Right ventricle myocardium superior (tissue), 1 donor: ENCODE data around the gene HK3. TPM values are rescaled to one million over a fixed set of nuclear protein-coding genes. Genes with fewer than 3 reads are reported as not detected.

ENCODE experiments used
- ATAC-seq: fragments of 200-7000 bp; cut with Tn5 transposase; one replicate; pipeline ENCODE4 v1.9.1; 2020; ENCODE audit warnings: mild to moderate bottlenecking; ENCODE audit not compliant: poor library complexity
- DNase-seq: peaks from one replicate; pipeline ENCODE4 v3.0.0-alpha.2; 2020
- intact Hi-C: fragments of 100-400 bp; cut with DNase I; formaldehyde crosslinking; loops from one replicate; pipeline ENCODE4 v1.11.2; 2022
- total RNA-seq: library from RNA; stranded (reverse); fragmentation: NEBNext Ultra II Directional; extraction: Animal tissue kit (Norgen Biotek cat#: 25700); gene quantifications from one replicate; pipeline ENCODE4 v1.2.1, GENCODE V29; 2021
- donor health status: DM: no; HTN: yes; CAD: no; lungs with severe emphysema.

The HK3 gene
- total RNA-seq, 1 donor from 2014 or later: 7.2 TPM

DNA sequence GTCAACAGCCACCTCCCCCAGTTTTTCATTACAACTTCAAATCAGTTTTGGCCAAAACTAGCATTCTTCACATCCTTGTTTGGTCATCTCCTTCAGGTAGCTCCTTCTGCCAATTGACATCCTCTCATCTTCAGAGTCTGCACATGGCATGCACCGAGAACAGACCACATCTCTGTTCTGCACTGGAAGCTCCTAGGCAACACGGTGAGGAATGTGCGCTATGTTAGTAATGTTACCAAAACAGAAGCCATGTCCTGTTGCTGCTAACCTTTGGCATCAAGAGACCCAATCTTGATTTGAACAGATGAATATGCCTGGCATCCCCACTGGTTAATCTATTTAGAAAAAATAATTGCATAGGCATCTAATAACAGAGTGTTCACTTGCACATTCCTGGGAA lies 5.1 kb upstream of the HK3 start:
- intact Hi-C loops: no loop called here
- DNase-seq: no peak
- ATAC-seq: no peak

DNA sequence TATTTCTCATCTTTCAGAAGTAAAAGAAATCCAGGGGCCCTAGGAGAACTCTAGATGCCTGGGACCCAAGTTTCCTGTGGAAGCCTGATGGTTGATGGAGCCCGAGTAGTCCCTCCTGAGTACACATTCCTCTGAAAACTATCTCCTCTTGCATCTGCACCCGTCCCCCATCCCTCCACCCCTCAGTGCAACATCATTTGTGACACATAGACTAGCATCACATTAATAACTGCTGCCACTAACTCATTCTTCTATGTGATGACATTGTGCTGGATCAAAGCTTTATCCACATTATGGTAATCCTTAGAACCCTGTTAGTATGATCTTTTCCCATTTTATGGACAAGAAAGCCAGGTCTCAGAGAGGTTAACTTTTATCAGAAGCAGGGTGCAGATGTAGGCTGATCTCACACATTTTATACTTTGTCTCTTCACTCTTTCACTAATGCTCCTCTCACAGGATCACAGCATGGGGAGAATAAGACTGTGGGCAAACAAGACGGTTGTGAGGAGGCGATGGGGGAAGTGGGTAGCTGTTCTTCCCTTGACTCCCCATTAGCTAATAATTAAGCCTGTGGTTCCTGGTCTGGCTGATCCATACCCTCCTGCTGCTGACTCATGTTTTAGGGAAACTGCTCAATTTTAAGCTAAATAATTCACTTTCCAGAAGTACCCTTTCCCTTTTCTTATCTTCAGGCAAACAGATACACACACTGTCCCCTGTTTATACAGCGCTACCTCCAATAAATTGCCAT lies 3.9 kb upstream of the HK3 start:
- intact Hi-C loops: no loop called here
- ATAC-seq (no peak), DNase-seq (no peak)

DNA sequence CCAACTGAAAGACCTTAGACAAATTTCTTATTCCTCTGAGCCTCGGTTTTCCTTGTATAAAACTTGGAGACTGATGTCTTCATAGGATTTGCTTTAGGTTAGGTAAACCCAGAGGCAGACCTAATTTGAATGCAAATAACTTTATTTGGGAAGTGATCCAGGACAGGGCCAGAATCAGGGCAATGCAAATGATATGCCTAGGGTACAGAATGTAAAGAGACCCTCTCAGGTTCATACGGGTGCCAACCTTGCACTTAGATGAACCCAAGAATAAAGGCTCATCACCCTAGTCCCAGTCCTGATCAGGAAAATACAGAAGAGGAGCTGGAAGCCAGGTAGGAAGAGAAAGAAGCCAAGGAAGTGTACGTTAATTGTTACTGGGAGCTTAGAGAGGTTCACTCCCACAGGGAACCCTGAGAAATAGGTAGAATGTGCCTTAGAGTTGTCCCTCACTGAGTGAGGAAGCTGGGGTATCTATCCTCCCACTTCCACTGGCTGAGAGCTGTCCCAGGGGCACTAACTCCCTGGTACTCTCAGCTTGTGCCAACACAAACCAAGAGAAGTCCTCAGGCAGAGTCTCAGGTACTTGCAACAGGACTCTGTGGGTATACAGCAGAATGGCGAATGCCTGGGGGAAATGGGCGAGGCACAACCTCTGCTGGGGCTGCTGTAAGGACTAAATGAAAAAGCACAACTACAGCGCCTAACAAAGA lies 3.1 kb upstream of the HK3 start:
- no peak for ATAC-seq
- DNase-seq: no peak
- intact Hi-C loops: no loop called here

DNA sequence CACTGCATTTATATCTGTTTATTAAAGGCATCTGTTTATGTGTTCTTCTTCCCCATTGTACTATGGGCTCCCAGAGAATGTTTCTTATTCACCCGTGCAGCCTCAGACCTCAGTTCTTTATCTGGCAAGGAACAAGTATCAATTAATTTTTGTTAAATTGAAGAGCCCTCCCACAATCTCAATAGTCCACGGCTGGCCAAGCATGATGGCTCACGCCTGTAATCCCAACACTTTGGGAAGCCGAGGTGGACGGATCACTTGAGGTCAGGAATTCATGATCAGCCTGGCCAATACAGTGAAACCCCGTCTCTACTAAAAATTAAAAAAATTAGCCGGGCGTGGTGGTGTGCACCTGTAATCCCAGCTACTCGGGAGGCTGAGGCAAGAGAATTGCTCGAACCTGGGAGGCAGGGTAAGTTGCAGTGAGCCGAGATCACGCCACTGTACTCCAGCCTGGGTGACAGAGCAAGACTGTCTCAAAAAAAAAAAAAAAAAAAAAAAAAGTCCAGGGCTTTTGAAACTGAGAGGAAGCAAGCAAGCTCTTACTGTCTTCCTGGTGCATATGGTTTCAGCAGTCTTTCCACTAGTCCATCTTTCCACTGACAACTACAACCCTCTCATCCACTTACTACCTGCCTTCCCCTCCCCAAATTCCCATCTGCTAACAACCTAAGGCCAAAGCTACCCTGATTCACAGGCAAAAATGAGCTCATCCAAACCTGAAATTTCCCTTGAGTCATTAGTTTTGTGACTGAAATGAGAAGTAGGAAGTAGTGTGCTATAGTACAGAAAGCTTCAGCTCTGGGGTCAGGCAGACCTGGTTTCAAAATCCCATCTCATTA lies 2.3 kb upstream of the HK3 start:
- intact Hi-C loops: no loop called here
- no peak for DNase-seq
- ATAC-seq: peak; percentile 18

- intact Hi-C loops: no loop called here
- DNase-seq (no peak), ATAC-seq (no peak)
Observed at GRCh38 chr5:176900780-176901204, 1.6 kb upstream of the HK3 start.

DNA sequence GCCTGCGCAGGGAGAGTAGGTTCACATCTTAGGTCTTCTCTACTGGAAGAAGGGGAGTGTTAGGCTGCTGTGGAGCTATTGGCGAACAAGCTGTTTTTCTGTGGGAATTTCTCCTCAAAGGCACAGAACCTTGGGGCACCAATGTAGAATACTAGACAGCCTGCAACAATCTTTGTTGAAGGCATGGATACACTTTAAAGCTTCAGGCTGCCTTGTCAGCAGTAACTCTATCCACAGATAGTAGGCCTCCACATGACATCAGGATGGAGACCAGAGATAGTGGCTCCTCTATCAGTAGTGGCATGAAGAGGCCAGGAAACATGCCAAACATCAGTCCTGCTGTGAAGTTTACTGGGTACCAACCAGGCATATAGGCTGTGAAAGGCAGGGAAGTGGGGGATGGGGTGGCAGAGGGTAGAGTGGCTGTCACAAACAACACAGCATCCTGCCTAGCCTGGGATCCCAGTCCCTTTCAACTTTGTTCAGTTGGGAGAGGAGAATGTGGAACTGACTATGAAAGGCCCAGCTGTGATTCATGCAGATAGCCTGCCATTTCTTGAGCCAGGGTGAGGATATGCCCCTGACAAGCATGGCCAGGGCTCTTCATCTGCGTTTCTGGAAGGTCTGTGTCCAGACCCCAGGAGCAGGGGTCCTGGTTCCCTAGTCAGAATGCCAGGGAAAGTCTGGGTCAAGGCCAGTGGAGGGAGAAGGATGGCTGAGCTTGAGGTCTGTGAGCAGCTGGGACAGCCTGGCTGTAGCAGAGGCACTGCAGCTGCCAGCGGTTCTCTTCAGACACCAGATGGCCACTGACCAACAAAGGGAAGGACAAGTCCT lies 1.0 kb upstream of the HK3 start:
- DNase-seq (no peak), ATAC-seq (peak; percentile 20)
- intact Hi-C loops: no loop called here

DNA sequence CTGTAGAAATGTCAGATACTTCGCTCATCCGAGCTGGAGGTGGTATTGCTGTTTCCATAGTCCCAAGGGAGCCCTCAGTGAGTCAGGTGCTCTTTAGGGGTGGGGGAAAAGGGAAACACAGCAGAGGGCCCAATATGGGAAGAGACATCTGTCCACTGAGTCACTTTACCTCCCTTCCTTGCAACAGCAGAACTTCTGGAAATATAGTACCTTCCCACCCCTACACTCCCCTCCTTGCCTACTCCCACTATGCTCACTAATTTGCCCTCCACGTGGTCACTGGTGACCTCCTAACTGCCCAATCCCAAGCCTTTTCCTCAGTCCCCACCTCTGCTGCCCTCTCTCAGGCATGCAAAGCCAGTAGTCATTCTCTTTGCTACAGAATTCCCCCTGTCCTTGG lies 1.9 kb downstream of the HK3 start:
- ATAC-seq (no peak), DNase-seq (no peak)
- intact Hi-C loops: no loop called here

DNA sequence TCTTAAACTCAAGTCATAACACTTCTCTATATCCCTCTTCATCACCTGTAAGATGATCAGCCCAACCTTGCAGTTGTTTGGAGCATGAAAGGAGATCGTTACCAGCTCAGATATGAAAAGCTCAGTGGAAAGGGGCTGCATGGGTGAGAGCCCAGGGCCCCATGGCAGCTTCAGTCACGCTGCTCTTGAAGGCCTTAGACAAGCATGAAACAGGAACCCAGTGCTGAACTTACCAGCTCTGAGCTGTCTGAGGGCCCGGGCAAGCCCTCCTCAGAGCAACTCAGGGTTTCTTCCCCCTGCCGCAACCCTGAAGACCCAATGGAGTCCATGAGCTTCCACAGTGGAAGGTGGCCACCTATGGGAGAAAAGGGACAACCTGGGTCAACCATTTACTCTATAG lies 3.3 kb downstream of the HK3 start:
- intact Hi-C loops: no loop called here
- DNase-seq (no peak), ATAC-seq (no peak)

GRCh38 chr5:176894298-176894697 lies 4.8 kb downstream of the HK3 start:
- intact Hi-C loops: no loop called here
- ATAC-seq (no peak), DNase-seq (no peak)

DNA sequence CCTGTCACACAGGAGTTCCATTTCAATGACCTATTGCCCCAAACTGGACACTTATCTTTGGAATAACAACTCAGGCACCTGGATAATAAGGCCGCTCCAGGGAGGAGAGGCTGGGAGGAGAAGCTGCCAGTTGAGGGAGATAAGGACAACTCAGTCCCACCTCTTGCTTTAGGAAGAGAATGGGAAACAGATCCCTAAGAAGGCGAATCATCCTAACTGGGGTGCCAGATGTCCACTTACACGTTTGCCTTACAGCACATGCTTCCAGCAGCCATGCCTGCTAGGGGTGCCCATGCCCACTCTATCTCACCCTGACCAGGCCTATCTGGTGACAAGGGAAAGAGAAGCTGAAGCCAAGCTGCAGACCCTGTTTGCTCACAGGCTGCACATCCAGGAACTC lies 6.5 kb downstream of the HK3 start:
- intact Hi-C loops: no loop called here
- DNase-seq: no peak
- no peak for ATAC-seq

- intact Hi-C loops: no loop called here
- DNase-seq (no peak), ATAC-seq (no peak)
Observed at GRCh38 chr5:176891331-176891958, 7.7 kb downstream of the HK3 start.

DNA sequence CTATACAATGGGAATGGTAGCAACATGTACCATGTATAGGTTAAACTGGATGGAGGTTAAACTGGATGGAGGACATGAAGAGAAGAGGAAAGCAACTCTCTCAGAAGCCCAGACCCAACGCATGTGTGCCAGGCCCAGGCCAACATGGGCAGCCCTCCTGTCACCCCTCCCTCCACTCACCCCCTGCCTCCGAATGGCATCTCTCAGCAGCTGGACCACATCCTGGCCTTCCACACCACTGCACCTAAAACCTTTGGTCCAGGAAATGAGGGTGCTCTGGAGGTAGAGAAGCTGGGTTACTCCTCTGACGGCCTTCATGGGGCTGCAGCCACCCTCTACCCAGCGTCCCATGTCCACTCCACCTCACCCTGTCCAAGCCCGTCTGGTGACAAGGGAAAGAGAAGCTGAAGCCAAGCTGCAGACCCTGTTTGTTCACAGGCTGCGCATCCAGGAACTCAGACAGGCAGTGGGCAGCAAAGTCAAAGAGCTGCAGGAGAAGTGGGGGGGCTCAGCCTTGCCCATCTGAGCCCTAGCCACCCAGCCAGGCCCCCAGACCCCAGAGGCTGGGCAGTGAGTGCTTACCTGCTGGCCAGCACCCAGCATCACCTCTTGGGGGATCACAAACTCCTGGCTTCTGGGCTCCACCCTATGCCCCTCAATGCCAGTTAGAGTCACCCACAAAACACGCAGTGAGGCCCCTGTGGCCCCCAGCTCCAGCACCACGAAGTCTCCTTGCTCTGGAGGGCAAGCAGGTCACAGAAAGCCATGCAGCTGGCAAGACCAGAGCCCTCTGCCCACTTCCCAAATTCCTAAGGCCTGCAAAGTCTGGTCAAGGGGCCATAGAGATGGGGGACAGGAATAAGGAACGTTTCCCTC lies 8.5 kb downstream of the HK3 start:
- no peak for DNase-seq
- intact Hi-C loops: no loop called here
- ATAC-seq: no peak

- ATAC-seq (no peak), DNase-seq (peak; percentile 35)
- intact Hi-C loops: no loop called here
Observed at GRCh38 chr5:176889321-176890280, 9.5 kb downstream of the HK3 start.

DNA sequence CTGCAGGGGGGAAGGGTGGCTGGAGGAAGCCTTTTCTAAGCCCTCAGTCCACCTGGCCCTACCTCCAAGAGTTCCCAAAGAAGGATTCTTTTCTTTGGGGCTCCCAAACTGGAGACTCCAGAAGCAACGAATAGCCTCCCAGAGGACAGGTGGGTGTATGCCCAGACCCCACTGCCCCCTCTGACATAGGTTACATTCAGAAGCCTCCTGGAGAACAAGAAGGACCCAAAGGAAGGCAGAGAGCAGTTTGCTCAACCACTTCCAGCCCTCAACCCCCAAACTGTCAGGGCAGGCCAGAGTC lies 10.3 kb downstream of the HK3 start:
- intact Hi-C loops: no loop called here
- no peak for ATAC-seq
- no peak for DNase-seq

DNA sequence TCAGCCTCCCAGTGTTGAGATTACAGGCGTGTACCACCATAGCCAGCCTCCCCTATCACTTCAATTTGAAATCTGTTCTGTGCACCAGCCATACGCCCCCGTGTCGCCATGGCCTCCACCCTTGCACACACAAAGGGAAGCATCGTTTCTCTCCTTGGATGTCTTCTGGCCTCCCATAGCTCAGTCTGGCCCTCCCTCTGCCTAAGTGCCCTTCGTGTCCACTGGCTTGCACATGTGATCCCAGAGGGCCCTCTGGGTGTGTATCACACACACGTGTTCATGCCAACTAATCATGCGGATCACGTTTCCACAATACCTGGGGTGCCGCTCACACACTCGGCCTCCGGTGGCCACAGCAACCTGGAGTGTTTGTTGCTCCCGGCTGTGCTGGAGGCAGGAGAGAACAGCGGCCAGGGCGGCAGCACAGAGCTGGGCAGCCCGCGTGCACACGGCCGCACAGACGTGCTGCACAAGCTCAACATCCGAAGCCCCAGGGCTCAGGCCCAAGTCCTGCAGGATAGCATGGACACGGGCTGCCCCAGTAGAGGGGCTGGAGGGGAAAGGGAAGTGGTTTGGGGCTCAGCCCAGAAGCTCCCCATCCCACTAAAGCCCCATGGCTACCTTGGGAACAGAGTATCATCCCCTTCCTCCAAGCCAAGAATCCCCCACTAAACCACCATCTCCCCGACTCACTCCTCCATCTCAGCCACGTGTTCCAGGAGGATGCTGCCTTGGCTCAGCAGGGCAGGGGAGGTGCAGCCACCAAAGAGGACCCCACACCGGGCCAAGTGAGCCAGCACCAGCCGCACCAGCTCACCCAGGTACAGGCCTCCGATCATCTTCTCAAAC lies 10.9 kb downstream of the HK3 start:
- intact Hi-C loops: no loop called here
- peak; percentile 18 for DNase-seq
- no peak for ATAC-seq
